Measurements from ENCODE around the gene AGPS.

Gene AGPS

GRCh38 chr2:177474301-177474700 is 81.7 kb downstream of the AGPS start:
- no peak overlapping the region for H3K4me3 ChIP-seq (ENCODE audit: low read length)
- no peak for DNase-seq (ENCODE audit: low read depth)
- TF ChIP-seq, protein P1, sequence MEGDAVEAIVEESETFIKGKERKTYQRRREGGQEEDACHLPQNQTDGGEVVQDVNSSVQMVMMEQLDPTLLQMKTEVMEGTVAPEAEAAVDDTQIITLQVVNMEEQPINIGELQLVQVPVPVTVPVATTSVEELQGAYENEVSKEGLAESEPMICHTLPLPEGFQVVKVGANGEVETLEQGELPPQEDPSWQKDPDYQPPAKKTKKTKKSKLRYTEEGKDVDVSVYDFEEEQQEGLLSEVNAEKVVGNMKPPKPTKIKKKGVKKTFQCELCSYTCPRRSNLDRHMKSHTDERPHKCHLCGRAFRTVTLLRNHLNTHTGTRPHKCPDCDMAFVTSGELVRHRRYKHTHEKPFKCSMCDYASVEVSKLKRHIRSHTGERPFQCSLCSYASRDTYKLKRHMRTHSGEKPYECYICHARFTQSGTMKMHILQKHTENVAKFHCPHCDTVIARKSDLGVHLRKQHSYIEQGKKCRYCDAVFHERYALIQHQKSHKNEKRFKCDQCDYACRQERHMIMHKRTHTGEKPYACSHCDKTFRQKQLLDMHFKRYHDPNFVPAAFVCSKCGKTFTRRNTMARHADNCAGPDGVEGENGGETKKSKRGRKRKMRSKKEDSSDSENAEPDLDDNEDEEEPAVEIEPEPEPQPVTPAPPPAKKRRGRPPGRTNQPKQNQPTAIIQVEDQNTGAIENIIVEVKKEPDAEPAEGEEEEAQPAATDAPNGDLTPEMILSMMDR (conservative IDR thresholded peaks at IDR 0.05; ENCODE audit: low read depth, low read length), result no peak

GRCh38 chr2:177474998-177475397 is 82.4 kb downstream of the AGPS start:
- TF ChIP-seq, protein P1 (conservative IDR thresholded peaks at IDR 0.05; ENCODE audit: low read depth, low read length), result no peak
- no peak overlapping the region for H3K4me3 ChIP-seq (ENCODE audit: low read length)
- DNase-seq (ENCODE audit: low read depth), result peak; percentile 65

- no peak for DNase-seq (ENCODE audit: low read depth)
- TF ChIP-seq, protein P1 (conservative IDR thresholded peaks at IDR 0.05; ENCODE audit: low read depth, low read length), result no peak
- no peak overlapping the region for H3K4me3 ChIP-seq (ENCODE audit: low read length)
These were observed 84.3 kb downstream of the AGPS start for GRCh38 chr2:177476897-177477296.

DNA sequence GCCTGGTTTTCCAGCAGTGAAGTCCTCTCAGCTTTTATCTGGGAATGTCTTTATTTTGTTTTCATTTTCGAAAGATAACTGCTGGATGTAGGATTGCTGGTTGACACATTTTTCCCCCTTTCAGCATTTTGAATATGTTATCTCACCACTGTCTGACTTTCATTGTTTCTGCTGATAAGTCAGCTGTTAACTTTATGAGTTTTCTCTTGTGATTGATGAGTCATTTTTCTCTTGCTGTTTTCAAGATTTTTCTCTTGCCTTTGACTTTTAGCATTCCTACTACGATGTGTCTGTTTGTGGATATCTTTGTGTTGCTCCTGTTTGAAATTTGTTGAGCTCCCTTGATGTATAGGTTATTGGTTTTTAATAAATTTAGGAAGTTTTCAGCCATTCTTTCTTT is 85.5 kb downstream of the AGPS start:
- TF ChIP-seq, protein P1 (conservative IDR thresholded peaks at IDR 0.05; ENCODE audit: low read depth, low read length), result no peak
- H3K4me3 ChIP-seq (ENCODE audit: low read length), result no peak overlapping the region
- DNase-seq (ENCODE audit: low read depth), result no peak

DNA sequence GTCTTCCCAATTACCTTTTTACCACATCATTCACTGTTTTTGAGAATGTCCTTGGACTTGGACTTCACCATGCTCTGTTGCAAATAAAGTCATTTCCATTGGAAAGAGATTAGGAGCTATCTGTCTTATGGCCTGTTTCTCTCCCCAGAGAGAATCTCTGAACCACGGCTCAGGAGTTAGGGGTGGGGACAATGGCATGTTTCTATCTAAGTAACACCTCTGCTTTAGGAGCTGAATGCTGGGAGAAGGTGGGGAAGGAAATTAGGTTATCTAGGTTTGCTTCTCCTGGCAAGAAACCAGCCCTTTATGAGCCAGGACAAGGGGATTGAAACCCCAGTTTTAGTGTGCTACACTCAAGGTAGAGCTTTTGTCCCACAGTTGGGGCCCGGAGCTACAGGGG is 86.3 kb downstream of the AGPS start:
- TF ChIP-seq, protein P1 (conservative IDR thresholded peaks at IDR 0.05; ENCODE audit: low read depth, low read length), result no peak
- no peak for DNase-seq (ENCODE audit: low read depth)
- no peak overlapping the region for H3K4me3 ChIP-seq (ENCODE audit: low read length)

GRCh38 chr2:177482195-177482594 is 89.6 kb downstream of the AGPS start:
- TF ChIP-seq, protein P1 (conservative IDR thresholded peaks at IDR 0.05; ENCODE audit: low read depth, low read length), result no peak
- DNase-seq (ENCODE audit: low read depth), result no peak

DNA sequence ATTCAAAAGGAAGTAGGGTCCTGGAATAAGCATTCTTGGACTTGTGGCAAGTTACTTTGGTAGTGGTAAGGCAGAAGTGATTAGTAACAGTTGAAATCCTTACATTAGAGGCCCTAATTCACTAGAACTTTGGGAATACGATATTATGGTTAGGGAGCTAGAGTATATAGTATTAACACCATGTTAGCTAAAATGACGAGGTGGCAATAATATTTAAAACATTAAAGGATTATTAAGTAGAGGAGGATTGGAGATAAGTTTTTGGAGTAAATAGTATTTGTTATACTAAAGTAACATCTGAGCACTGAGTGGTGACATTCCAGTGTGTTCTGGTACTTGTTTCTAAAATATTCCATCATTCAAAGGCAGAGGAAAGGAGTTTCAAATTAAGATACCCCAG is 91.0 kb downstream of the AGPS start:
- no peak overlapping the region for H3K4me3 ChIP-seq (ENCODE audit: low read length)
- TF ChIP-seq, protein P1 (conservative IDR thresholded peaks at IDR 0.05; ENCODE audit: low read depth, low read length), result no peak
- no peak for DNase-seq (ENCODE audit: low read depth)

More at GRCh38 chr2:177482195-177482594, 89.6 kb downstream of the AGPS start:
- H3K4me3 ChIP-seq (ENCODE audit: low read length), result no peak overlapping the region

Data from retinal pigment epithelial cell (primary cell).